DOHH2 (cell line): ENCODE measurements around the gene BSPH1.

Experiments used
- H3F3A ChIP-seq: fragments of 200-600 bp; sonication (generic), shearing (Covaris generic); 2 replicates; pipeline ENCODE4 v1.6.0; 2016; ENCODE audit warnings: antibody characterized with exemption, mild to moderate bottlenecking; ENCODE audit not compliant: control insufficient read depth, insufficient read depth
- H3K27ac ChIP-seq: fragments of 200-600 bp; sonication (generic); 2 replicates; pipeline ENCODE4 v1.5.1; 2014; ENCODE audit warnings: low read depth, mild to moderate bottlenecking, low read length, moderate library complexity
- H3K27me3 ChIP-seq: fragments of 200-600 bp; sonication (generic); 2 replicates; pipeline ENCODE4 v1.6.1; 2014; ENCODE audit warnings: mild to moderate bottlenecking, low read length, mixed read lengths; ENCODE audit not compliant: control insufficient read depth
- H3K36me3 ChIP-seq: fragments of 200-600 bp; sonication (generic); 2 replicates; pipeline ENCODE4 v1.6.1; 2014; ENCODE audit warnings: mild to moderate bottlenecking, low read length, moderate library complexity, mixed read lengths; ENCODE audit not compliant: control insufficient read depth
- H3K4me1 ChIP-seq: fragments of 200-600 bp; sonication (generic); 2 replicates; pipeline ENCODE4 v1.6.1; 2014; ENCODE audit warnings: mild to moderate bottlenecking, low read length, mixed read lengths; ENCODE audit not compliant: control insufficient read depth
- H3K4me2 ChIP-seq: fragments of 200-600 bp; sonication (generic); 2 replicates; pipeline ENCODE4 v1.6.0; 2014; ENCODE audit warnings: mild to moderate bottlenecking, low read length, moderate library complexity
- H3K4me3 ChIP-seq: fragments of 200-600 bp; sonication (generic); 2 replicates; pipeline ENCODE4 v1.5.1; 2014; ENCODE audit warnings: mild to moderate bottlenecking, low read length, mixed read lengths
- H3K79me2 ChIP-seq: fragments of 200-600 bp; sonication (generic); 2 replicates; pipeline ENCODE4 v1.6.1; 2014; ENCODE audit warnings: mild to moderate bottlenecking, low read length, mixed read lengths; ENCODE audit not compliant: control insufficient read depth
- H3K9me2 ChIP-seq: fragments of 200-600 bp; sonication (generic); replicated peaks from 2 replicates; pipeline ENCODE4 v1.6.1; 2014; ENCODE audit warnings: mild to moderate bottlenecking, low read length, mixed read lengths; ENCODE audit not compliant: control insufficient read depth
- H3K9me3 ChIP-seq: fragments of 200-600 bp; sonication (generic); 2 replicates; pipeline ENCODE4 v1.6.1; 2014; ENCODE audit warnings: antibody characterized with exemption, low read length, mixed read lengths; ENCODE audit not compliant: control insufficient read depth, insufficient read depth
- H4K20me1 ChIP-seq: fragments of 200-600 bp; sonication (generic); 2 replicates; pipeline ENCODE4 v1.6.0; 2014; ENCODE audit warnings: low read depth, mild to moderate bottlenecking, antibody characterized with exemption, low read length, moderate library complexity; ENCODE audit not compliant: control insufficient read depth, insufficient read depth
- EZH2phosphoT487 ChIP-seq: fragments of 200-600 bp; sonication (generic); IDR thresholded peaks from 2 replicates; pipeline ENCODE4 v1.6.1; 2017; ENCODE audit warnings: borderline replicate concordance, mild to moderate bottlenecking, antibody characterized with exemption, low read length, moderate library complexity, mixed read lengths
- TF ChIP-seq, protein P1 (sequence below): fragments of 200-600 bp; sonication (generic); IDR thresholded peaks from one replicate; pipeline ENCODE4 v1.5.1; 2014; ENCODE audit warnings: antibody characterized with exemption, mild to moderate bottlenecking, low read depth, low read length; ENCODE audit not compliant: poor library complexity, severe bottlenecking

BSPH1 gene

GRCh38 chr19:48010932-48011758, 19.2 kb upstream of the BSPH1 start:
- H3K27me3 ChIP-seq: no peaks in the 10 kb centered on the region
- H3K36me3 ChIP-seq: no peaks in the 10 kb centered on the region
- H3K27ac ChIP-seq: no peak overlapping the region
- TF ChIP-seq, protein P1, sequence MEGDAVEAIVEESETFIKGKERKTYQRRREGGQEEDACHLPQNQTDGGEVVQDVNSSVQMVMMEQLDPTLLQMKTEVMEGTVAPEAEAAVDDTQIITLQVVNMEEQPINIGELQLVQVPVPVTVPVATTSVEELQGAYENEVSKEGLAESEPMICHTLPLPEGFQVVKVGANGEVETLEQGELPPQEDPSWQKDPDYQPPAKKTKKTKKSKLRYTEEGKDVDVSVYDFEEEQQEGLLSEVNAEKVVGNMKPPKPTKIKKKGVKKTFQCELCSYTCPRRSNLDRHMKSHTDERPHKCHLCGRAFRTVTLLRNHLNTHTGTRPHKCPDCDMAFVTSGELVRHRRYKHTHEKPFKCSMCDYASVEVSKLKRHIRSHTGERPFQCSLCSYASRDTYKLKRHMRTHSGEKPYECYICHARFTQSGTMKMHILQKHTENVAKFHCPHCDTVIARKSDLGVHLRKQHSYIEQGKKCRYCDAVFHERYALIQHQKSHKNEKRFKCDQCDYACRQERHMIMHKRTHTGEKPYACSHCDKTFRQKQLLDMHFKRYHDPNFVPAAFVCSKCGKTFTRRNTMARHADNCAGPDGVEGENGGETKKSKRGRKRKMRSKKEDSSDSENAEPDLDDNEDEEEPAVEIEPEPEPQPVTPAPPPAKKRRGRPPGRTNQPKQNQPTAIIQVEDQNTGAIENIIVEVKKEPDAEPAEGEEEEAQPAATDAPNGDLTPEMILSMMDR: no peak
- no peak for TF ChIP-seq EZH2phosphoT487
- no peaks in the 10 kb centered on the region for H4K20me1 ChIP-seq
- no peak overlapping the region for H3K4me3 ChIP-seq
- no peaks in the 10 kb centered on the region for H3K9me3 ChIP-seq
- H3K79me2 ChIP-seq: no peaks in the 10 kb centered on the region
- no peaks in the 10 kb centered on the region for H3F3A ChIP-seq
- H3K4me2 ChIP-seq: no peak overlapping the region
- H3K9me2 ChIP-seq: no peaks in the 10 kb centered on the region
- no peaks in the 10 kb centered on the region for H3K4me1 ChIP-seq

DNA sequence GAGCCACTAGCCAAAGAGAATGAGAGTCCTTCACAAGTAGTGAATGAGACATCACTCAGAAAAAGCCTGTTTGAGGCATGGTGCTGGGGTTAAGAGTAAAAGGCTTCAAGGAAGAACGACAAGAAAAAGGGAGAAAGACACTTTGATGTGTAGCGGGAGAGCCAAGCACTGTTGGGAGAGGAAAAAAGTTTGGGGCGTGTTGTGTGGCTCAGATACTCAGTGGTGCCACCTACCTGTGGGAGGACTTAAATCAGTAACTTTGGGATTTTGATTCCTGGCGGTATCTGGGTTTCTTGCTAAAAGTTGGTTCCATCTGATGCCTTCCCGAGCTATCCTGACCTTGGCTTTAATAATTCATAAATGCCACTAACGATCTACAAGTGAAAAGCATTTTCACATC, 14.8 kb upstream of the BSPH1 start:
- no peaks in the 10 kb centered on the region for H3K36me3 ChIP-seq
- no peaks in the 10 kb centered on the region for H4K20me1 ChIP-seq
- TF ChIP-seq, protein P1: peak; percentile 56
- TF ChIP-seq EZH2phosphoT487: no peak
- no peaks in the 10 kb centered on the region for H3K9me3 ChIP-seq
- H3K79me2 ChIP-seq: no peaks in the 10 kb centered on the region
- no peaks in the 10 kb centered on the region for H3K27me3 ChIP-seq
- no peaks in the 10 kb centered on the region for H3F3A ChIP-seq
- H3K4me2 ChIP-seq: no peak overlapping the region
- no peaks in the 10 kb centered on the region for H3K4me1 ChIP-seq
- H3K9me2 ChIP-seq: no peaks in the 10 kb centered on the region
- no peak overlapping the region for H3K27ac ChIP-seq
- H3K4me3 ChIP-seq: no peak overlapping the region

DNA sequence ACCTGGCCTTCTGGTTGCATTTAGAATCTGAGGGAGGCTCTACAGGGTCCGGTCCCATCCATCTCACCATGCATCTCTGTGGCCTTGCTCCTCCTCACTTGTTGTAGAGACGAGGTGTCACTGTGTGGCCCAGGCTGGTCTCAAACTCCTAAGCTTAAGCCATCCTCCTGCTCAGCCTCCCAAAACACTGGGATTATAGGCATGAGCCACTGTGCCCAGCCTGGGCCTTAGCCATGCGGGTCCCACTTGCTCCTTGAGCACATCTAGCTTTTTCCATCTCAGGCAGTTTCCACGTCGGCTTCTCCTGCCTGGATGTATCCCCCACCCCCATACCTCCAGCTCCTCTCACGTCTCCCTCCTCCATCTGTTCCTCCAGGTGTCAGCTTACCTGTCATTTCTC, 12.3 kb upstream of the BSPH1 start:
- Histone ChIP-seq H3K27ac (no peak overlapping the region), H4K20me1 (no peaks in the 10 kb centered on the region), H3K36me3 (no peaks in the 10 kb centered on the region), H3K9me2 (no peaks in the 10 kb centered on the region), H3K4me2 (no peak overlapping the region), H3K27me3 (no peaks in the 10 kb centered on the region), H3K4me3 (no peak overlapping the region), H3F3A (no peaks in the 10 kb centered on the region), H3K9me3 (no peaks in the 10 kb centered on the region), H3K79me2 (no peaks in the 10 kb centered on the region), H3K4me1 (no peaks in the 10 kb centered on the region)
- no peak for TF ChIP-seq EZH2phosphoT487
- TF ChIP-seq, protein P1: no peak
